HG03565 (cell line): ENCODE data around the gene PEX11A.

Experiments
- ATAC-seq: cut with Tn5 transposase; IDR thresholded peaks from one replicate; pipeline ENCODE4 v1.9.1; 2021; ENCODE audit warnings: mild to moderate bottlenecking, moderate library complexity; ENCODE audit not compliant: unreplicated experiment

PEX11A gene

DNA sequence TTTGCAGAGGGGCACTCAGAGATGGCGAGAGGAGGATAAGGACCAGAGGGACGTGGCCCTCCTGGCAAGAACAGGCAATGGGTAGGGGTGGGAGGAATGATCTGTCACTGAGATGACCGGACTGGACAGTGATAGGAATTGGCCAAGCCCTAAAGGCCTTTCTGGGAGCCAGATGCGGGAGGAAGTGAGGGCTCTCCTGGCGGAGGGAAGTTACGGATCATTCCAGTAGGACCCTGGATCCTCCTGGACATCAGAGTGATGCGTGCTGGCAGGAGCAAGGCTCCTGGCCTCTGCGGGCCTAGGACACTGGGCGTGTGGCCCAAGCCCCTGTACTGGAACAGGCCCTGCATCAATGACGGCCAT lies 58.7 kb downstream of the PEX11A start:
- ATAC-seq, result no peak
